ENCODE results near the gene HSPG2.
A peak's percentile ranks its signal among the peaks of the same experiment; 100 is the strongest.
"Not testable (repeated sequence)": the region's sequence is repeated elsewhere in the genome, so short reads cannot be mapped to it uniquely, and the experiment has no call there.

Gene HSPG2

DNA sequence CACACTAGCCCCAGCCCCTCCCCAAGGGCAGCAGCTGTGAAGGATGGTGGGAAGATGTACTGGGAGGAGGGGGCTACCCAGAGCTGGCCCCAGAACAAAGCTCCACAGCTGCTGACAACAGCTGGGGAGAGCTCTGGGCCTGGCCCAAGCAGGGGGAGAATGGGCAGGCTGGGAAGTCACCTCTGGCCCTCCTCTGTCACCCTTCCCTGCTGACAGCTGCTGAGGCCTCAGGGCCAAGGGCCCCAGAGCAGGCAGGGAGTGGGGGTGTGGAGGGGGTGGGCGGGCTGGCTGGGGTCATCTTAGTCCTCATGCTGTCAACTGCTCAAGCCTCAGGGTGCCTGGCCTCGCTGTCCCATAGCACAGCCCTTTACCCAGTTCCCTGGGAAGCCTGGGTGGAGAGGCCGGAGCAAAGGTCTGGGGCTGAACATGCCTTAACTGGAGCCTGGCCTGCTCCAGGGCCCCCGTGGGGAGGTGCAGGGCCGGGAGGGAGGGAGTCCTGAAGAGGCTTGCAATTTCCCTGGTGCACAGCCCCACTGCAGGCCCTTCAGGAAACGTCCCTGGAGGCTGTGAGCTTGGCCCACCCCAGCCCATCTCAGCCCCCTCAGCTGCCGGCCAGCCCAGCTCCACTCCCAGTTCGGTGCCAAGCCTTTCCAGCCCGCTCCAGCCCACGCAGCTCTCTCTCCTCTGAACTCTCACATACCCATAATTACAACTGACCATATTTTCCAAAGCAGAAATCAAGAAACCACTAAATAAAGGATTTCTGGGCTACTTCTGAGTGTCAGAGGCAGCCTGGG is 25.7 kb downstream of the HSPG2 start:
- no peak for DNase-seq

DNA sequence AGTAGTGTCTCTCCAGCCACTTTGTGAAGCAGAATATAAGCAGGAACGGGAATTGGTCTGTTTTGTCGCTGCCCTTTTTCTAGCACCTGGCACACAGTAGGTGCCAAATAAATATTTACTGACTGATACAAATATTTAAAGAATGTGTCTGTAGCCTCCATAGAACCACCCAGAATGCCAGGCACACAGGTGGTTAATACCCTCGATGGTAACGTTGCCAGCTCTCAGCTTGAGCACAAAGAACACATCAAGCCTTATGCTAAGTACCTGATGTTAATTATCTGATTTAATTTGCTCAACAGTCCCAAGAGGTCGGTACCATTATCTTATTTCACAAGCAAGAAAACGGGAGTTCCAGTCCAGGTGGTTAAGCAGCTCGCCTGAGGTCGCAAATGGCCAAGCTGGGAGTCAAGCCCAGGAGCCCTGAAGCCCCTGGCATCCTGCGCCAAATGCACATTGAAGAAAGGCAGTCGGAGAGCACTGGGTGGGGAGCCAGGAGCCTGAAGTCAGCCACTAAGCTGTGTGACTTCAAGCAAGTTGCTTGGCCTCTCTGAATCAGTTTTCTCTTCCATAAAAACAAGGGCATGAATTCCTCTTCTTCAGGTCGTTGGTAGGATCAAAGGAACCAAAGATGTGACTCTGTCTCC is 26.4 kb downstream of the HSPG2 start:
- DNase-seq: no peak

DNA sequence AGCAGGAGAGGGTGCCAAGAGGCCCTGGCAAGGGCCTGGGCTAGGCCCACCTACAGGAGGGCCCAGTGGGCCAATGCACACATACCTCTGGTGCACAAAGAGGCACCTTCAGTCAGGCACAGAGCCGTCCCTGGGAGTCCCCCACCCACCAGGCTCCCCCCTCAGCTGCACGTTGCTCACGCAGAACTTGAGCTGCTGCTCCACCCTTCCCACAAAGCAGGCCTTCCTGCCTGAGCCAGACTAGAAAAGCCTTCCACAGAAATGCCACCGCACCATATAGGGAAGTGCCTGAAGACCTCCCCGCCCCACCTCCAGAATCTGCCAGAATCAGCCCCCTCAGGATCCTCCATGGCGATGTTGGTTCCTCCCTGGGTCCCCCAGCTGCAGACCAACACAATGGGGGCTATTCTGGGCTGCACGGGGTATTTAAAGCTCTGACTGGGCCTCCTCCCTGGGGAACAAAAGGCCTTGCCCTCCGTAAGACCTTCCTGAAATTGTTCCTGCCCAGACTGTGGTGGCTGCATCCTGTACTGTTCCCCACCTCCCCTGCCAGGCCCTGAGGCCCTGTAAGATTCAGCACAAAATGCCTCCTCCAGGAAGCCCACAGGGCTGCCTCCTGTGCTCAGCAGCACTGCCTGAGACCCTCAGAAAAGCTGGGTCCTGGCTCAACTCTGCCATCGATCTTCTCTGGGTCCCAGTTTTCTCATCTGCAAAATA is 27.2 kb downstream of the HSPG2 start:
- DNase-seq: peak in 1 of 4 experiments; percentile 6

DNA sequence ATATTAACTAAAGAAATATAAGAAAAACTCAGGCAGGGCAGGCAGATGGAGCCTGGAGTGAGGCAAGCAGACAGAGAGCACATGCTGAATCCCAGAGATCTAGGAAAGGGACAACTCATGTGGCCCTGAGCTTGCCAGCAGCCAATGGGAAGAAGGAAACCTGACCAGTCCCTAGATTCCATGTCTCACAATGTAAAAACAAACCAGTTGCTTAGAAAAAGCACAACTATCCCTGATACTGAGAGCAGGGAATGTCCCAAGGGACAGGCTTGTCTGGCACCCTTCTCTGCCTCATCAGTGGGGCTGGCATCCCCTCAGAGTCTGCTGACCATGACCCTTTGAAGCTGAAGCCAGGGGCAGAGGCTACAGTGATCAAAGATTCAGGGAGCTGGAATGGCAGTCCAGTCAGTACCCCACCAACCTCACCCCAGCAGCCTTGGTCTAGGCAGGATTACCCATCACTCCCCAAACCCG is 27.8 kb downstream of the HSPG2 start:
- no peak for DNase-seq

DNA sequence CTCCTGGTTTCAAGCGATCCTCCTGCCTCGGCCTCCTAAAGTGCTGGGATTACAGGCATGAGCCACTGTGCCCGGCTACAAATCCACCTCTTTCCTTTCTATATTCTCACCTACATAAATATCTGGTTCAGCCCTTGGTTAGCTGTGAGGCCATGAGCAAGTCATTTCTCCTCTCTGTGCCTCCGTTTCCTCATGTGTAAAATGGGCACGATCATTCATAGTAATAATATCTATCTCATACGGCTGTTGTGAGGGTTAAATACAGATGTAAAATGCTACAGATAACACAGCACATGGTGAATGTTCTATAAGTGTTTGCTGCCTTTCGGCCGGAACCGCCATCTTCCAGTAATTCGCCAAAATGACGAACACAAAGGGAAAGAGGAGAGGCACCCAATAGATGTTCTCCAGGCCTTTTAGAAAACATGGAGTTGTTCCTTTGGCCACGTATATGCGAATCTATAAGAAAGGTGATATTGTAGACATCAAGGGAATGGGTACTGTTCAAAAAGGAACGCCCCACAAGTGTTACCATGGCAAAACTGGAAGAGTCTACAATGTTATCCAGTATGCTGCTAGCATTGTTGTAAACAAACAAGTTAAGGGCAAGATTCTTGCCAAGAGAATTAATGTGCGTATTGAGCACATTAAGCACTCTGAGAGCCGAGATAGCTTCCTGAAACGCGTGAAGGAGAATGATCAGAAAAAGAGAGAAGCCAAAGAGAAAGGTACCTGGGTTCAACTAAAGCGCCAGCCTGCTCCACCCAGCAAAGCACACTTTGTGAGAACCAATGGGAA is 29.2 kb downstream of the HSPG2 start:
- DNase-seq: not testable (repeated sequence)

DNA sequence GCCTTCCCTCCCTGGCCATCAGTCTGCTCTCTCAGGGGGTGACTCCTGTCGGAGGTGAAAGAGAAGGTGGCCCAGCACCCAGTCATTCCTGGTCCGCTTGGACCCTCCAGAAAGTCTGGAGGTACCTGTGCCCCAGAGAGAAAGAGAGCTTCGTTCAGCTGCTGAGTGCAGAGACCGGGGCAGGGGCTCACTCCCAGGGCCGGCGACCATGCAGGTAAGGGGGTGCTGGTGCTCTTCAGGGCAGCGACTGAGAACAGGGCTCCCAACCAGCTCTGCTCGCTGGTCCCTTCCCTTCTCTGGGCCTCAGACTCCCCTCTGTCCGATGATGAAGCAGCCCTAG is 30.1 kb downstream of the HSPG2 start:
- DNase-seq: no peak

DNA sequence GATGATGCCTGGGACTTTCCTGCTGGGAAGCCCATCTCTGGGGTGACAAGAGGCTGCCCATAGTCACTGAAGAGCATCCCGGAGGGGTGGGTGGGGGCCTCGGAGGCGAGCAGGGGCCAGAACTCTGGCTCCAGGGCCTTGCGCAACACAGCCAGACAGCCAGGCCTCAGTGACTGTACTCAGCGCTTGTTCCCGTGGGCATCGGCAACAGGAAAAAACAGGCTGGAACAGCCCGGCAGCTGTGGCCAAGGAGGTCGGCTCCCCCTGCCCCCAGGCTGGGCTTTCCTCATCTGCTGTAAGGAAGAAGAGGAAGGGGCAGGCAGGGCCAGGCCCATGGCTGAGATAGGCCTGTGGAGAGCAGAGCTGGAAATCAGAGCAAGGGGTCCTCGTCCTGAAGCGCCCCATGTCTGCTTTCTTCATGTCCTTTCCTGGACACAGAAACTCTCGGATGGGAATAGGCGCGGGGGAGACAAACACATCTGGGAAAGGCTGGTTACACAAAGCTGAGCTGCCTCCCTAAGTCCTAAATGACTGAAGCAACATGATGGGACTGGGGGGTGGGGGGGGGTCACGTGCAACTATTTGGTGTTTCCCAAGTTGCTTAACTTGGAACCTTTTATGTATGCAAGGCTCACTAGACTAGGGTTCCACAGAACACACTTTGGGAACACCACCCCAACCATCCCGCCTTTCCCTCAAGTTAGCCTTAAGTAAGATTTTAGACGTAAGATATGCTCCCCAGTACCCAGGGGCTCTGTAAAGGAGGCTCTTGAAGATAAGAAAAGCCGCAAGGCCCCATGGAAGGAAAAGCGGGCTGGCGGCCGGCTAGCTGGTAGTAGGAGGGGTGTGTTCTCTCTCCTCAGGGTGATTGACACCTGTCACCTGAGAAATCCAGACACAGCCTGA is 30.7 kb downstream of the HSPG2 start:
- no peak for DNase-seq

DNA sequence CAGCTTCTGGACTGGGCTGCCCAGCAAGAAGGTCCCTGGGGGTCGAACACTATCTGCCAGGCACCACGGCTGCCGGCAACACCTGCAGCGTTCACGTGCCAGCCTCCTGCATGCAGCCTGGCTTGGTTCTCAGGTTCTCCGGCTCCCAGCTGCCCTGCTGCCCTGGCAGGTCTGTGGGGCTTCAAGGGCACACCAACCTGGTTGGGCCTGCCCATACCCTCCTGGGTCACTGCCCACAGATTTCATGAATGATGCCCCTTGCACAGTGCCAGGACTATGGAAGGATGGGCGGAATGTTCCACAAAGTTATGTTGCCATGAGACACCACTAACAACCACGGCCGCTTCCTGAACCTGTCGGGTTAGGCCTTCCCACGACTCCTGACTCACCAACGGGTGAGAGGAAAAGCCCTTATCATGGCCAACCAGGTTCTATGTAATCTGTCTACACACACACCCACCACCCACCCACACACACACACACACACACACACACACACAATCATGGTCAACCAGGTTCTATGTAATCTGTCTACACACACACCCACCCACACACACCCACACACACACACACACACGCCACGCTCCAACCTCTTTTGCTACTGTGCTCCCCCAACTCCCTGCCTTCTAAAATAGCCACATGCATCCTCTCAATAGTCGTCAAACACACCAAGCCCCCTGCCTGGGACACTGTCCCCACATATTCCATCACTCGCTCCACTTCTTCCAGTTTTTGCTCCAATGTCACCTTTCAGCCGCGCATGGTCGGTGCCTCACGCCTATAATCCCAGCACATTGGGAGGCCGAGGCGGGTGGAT is 32.2 kb downstream of the HSPG2 start:
- DNase-seq: no peak

DNA sequence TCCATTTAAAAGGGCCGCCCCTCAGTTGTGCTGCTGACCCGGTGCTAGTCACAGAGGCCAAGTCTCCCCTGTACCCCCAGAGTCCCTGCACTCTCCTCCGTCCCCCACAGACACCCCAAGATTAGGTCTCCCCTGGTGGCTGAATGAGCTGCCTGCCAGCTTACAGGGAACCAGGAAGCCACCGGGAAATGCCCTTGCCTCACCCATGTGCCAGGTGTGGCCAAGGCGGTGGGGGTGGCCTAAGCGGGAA is 32.7 kb downstream of the HSPG2 start:
- DNase-seq: no peak

DNA sequence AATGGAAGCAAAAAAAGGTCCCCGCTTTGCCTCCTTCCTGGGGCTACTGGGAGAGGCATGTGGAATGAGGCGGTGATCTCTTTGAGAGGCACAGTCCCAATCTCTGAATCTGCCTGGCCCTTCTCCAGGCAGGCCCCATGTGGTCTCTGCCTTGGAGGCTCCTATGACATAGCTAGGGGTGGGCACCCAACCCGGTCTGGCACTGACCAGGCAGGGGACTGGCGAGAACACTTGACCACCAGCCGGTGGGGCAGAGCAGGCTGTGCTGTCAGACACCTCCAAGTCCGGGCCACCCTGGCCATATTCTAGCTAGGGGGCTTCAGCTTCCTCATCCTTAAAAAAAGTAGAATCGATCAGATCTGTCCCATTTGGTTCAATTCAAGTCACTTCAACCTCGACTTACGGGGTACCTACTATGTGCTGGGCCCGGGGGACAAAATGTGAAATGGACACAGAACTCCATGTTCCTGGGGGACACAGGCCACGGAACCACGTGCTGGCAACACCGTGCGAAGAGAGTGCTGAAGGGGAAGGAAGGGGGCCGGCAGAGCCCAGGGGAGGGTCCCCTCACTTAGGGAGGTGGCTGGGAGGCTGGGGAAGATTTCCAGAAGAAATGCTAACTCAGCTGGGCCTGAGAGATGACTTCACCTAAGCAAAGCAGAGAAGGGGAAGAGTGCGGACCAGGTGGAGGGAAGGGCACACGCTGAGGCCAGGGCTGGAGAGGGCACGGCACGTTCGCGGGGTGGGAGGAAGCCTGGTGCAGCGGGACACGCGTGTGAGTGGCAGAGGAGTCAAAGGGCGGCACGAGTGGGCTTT is 33.3 kb downstream of the HSPG2 start:
- DNase-seq: no peak

DNA sequence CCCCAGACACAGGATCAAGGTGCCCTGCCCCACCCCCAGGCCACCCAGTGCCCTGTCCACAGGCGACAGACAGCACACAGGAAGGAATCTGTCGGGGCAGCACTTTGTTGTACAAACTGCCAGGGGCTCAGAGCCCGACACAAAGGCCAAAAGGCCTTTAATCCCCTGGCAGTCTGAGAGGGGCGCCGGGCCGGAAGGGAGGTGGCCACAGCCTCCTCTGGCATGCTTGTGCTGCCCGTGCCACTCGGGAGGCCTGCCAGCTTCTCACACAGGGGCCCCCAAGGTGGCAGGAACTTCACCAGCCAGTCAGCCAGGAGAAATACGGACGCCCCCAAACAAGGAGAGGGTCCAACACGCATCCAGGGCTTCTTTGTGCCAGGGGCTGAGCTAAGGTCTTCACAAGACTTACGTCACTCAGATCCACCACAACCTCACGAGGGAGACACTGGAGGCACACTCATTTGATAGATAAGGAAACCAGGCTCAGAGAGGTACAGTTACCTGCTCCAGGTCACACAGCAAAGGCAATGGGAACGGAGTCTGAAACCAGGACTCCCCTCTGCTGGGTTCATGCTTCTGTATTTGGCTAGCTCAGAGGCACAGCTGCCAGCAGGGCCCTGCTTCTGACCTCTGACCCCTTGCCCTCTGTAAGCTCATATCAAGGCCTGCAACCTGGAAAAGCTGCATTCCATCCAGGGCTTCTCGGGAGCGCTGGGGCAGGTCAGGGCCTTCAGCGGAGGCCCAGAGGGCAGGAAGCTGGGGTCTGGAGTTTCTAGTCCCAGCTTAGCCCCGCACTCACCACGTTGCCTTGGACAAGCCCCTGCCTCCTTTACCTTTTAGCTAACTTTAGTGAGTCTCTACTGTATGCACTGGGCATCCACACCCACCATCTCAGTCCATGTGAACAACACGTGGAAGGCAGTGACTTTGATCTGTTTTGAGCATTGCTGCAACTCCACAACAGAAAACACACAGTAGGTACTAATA is 34.8 kb downstream of the HSPG2 start:
- no peak for DNase-seq

DNA sequence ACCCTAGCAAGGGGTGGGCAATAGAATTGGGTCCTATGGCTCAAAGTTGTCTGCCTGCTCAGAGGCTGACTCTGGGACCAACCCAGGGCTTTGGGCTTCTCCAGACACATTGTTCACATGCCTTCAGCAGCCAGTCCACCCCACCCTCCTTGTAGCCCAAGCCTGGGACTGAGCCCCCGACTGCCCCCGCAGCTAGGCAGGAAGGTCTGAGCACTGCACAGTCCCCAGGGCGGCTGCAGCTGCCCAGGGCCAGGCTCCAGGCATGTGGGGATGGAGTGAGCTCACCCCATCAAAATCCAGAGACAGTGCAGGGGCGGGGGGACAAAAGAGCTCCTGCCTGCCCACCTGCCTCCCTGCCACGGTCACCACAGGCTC is 35.6 kb downstream of the HSPG2 start:
- no peak for DNase-seq

DNA sequence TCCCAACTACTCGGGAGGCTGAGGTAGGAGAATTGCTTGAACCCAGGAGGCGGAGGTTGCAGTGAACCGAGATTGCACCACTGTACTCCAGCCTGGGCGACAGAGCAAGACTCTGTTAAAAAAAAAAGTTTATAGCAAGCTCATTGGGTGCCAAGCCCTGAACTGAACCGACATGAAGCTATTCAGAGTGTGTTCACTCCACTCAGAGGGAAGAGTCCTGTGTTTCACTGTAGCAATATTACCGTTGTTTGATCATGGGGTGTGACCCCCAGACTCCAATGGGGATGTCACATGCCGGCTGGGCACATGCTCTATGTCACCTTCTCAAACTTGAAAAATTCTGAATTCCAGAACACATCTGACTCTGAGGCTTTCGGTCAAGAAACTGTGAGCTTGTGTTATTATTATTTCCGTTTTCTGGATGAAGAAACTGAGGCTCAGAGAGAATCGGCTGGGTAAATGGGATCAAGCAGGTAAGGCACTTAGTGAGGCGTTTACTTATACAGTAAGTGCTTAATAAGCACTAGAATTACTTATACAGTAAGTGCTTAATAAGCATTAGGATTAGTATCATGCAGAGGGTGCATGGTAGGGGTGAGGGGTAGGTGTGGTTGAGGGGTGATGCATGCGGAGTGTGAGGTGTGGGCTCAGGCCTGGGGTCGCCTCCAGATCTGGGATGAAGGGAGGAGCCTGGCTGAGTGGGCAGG is 36.2 kb downstream of the HSPG2 start:
- no peak for DNase-seq

DNA sequence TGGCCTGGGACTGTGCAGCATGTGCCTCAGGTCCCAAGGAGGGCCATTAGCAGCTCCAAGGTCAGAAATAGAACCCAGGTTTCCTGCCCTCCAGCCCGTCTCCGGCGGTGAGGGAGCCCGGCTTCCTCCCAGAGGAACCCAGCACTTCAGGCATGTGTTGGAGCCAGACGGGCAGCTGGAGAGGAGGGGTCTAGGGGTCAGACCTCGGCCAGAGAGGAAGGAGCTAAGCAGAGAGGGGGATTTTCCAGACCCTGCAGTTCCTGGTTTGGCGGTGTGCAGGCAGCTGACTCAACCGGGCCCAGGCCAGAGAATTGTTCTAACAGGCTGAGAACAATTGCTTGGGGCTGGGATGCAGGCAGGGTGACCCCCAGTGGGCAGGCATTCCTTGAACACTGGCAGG is 37.1 kb downstream of the HSPG2 start:
- no peak for DNase-seq

DNA sequence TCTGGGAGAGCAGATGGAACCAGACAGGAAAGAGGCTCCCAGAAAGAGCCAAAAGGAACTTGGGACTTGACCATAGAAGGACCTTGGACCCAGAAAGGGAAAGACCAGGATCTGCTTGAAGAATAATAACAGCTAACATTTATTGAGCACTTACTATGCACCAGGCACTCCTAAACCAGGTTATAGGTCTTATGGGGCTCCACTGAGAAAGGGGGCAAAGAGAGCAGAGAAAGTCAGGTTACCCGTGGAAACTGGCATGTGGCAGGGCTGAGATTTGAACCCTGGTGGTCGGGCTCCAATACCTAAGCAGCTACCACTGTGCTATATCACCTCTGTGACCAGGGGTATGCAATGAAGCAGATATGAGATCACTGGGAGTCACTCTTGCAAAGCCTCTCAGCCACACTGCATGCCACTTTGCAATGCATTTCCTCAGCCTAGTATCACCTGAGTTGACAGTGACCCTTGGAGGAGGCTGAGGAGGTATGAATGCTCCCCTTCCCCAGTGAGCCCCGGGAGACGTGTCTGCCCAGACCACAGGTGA is 37.8 kb downstream of the HSPG2 start:
- DNase-seq: no peak

DNA sequence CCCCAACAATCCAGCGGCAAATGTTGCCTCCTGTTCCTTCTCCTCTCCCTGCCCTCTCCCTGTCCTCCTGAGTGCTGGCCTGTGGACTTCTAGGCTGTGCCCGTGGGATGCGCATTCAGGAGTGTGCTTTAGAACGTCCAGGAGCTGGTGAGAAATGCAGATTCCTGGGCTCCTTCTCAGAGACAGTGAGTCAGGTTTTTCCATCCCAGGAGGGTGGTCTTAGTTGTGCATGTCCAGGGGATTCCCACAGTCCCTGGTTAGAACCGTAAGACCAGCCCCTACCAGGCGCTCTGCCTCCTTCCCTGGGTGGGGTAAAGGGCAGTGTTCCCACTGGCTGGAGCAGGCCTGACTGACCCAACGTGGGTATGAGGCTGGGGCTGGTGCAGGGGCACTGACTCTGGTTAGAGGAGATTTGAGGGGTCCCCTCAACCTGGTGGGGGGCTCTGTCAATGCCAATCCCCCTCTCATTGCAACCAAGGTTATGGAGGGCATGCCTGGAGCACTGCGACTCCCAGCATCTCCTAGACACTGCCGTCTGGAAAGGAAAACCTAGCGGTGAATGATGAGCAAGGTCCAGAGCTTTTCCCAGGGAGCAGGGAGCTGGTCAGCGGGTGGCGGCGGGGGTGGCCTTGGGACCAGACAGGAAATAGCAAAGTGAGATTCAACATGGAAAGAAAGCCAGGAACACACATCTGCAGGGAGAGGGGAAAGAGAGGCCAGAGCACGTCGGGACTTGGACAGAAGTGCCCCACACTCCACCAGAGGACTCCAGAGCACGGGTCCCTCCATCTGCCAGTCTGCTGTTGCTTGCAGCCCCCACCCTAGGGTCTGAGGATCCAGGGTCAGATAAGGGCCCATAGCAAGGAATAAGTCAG is 38.5 kb downstream of the HSPG2 start:
- DNase-seq: no peak

DNA sequence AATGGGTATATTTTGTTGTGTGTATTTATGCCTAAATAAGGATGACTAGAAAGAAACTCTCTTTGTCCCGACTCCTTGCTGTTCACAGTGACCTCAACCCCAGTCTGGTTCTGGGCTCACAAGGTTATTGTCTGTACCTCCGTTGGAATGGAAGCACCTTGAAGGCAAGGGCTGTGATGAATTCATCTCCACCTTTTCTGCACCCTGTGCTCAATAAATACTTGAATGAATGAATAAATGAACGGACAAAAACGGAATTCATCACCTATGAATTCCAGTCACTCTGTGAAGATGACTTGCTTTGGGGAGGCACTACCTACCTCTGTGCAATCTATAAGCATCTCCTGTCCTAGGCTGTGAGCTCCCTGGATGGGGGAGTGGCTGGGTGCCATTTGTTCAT is 39.3 kb downstream of the HSPG2 start:
- no peak for DNase-seq

All from activated naive CD4-positive, alpha-beta T cell (primary cell).